Neural cell (in vitro differentiated cells): ENCODE measurements around the gene UBL3. TPM values are rescaled to one million over a fixed set of nuclear protein-coding genes. Genes with fewer than 3 reads are reported as not detected.

Source experiments
- H2AFZ ChIP-seq: fragments of 200-600, 300-800 bp; sonication (generic), shearing (Covaris generic); 2 replicates; pipeline ENCODE4 v1.6.0; 2014; ENCODE audit warnings: low read depth, mild to moderate bottlenecking, antibody characterized with exemption, low read length, moderate library complexity
- H3F3A ChIP-seq: fragments of 200-600 bp; shearing (Covaris generic); 2 replicates; pipeline ENCODE4 v1.6.1; 2016; ENCODE audit warnings: mild to moderate bottlenecking, moderate library complexity, mixed read lengths, antibody characterized with exemption, low read length; ENCODE audit not compliant: insufficient read depth, poor library complexity, severe bottlenecking
- H3K27ac ChIP-seq: fragments of 200-600, 300-800 bp; sonication (generic), shearing (Covaris generic); 2 replicates; pipeline ENCODE4 v1.5.1; 2014; ENCODE audit warnings: mild to moderate bottlenecking, low read length, moderate library complexity
- H3K27me3 ChIP-seq: fragments of 300-800, 200-600 bp; sonication (generic), shearing (Covaris generic); 2 replicates; pipeline ENCODE4 v1.6.0; 2014; ENCODE audit warnings: mild to moderate bottlenecking, low read depth, low read length, moderate library complexity; ENCODE audit not compliant: insufficient read depth
- H3K36me3 ChIP-seq: fragments of 300-800, 200-600 bp; sonication (generic), shearing (Covaris generic); 2 replicates; pipeline ENCODE4 v1.5.1; 2014; ENCODE audit warnings: mild to moderate bottlenecking, antibody characterized with exemption, low read length, moderate library complexity; ENCODE audit not compliant: insufficient read depth
- H3K4me2 ChIP-seq: fragments of 300-800, 200-600 bp; sonication (generic), shearing (Covaris generic); 2 replicates; pipeline ENCODE4 v1.6.0; 2014; ENCODE audit warnings: mild to moderate bottlenecking, low read length
- H3K4me3 ChIP-seq: fragments of 300-800, 200-600 bp; sonication (generic), shearing (Covaris generic); 2 replicates; pipeline ENCODE4 v1.5.1; 2014; ENCODE audit warnings: mild to moderate bottlenecking, low read length, moderate library complexity
- H3K79me2 ChIP-seq: fragments of 200-600 bp; shearing (Covaris generic); replicated peaks from 2 replicates; pipeline ENCODE4 v1.6.0; 2014; ENCODE audit warnings: mild to moderate bottlenecking, low read length, moderate library complexity; ENCODE audit not compliant: insufficient read depth
- H3K9ac ChIP-seq: fragments of 300-800, 200-600 bp; sonication (generic), shearing (Covaris generic); 2 replicates; pipeline ENCODE4 v1.6.1; 2016; ENCODE audit warnings: mild to moderate bottlenecking, low read length, mixed read lengths
- H3K9me2 ChIP-seq: fragments of 200-600 bp; shearing (Covaris generic); 2 replicates; pipeline ENCODE4 v1.6.1; 2016; ENCODE audit warnings: mild to moderate bottlenecking, low read length, mixed read lengths; ENCODE audit not compliant: insufficient read depth
- H3K9me3 ChIP-seq: fragments of 200-600, 300-800 bp; sonication (generic), shearing (Covaris generic); 2 replicates; pipeline ENCODE4 v1.6.1; 2016; ENCODE audit warnings: mild to moderate bottlenecking, mixed run types, low read length, moderate library complexity, mixed read lengths
- H4K20me1 ChIP-seq: fragments of 200-600 bp; shearing (Covaris generic); 2 replicates; pipeline ENCODE4 v1.6.1; 2016; ENCODE audit warnings: mild to moderate bottlenecking, mixed run types; ENCODE audit not compliant: insufficient read depth
- CTCF ChIP-seq: fragments of 450-650 bp; IDR thresholded peaks from 2 replicates; pipeline ENCODE4 v1.5.1; 2014; ENCODE audit warnings: antibody characterized with exemption, mild to moderate bottlenecking, moderate library complexity; ENCODE audit not compliant: poor library complexity, severe bottlenecking
- EP300 ChIP-seq: fragments of 450-650 bp; conservative IDR thresholded peaks from 2 replicates; pipeline ENCODE4 v1.6.1; 2014; ENCODE audit warnings: antibody characterized with exemption, mild to moderate bottlenecking, moderate library complexity; ENCODE audit not compliant: poor library complexity, severe bottlenecking
- EZH2 ChIP-seq: fragments of 200-600, 300-800 bp; shearing (Covaris generic), sonication (generic); IDR thresholded peaks from 2 replicates; pipeline ENCODE4 v1.6.1; 2014; ENCODE audit warnings: antibody characterized with exemption, low read length, borderline replicate concordance, mild to moderate bottlenecking; ENCODE audit not compliant: insufficient read depth, poor library complexity, severe bottlenecking
- MXI1 ChIP-seq: fragments of 450-650 bp; conservative IDR thresholded peaks from 2 replicates; pipeline ENCODE4 v1.6.1; 2014; ENCODE audit warnings: antibody characterized with exemption, mild to moderate bottlenecking; ENCODE audit not compliant: poor library complexity, severe bottlenecking
- POLR2AphosphoS5 ChIP-seq: IDR thresholded peaks from 2 replicates; pipeline ENCODE4 v1.6.1; 2012
- RAD21 ChIP-seq: fragments of 450-650 bp; conservative IDR thresholded peaks from 2 replicates; pipeline ENCODE4 v1.6.1; 2014; ENCODE audit warnings: antibody characterized with exemption, mild to moderate bottlenecking, moderate library complexity
- SMC3 ChIP-seq: fragments of 450-650 bp; conservative IDR thresholded peaks from 2 replicates; pipeline ENCODE4 v1.6.1; 2014; ENCODE audit warnings: antibody characterized with exemption, mild to moderate bottlenecking, moderate library complexity; ENCODE audit not compliant: poor library complexity
- TAF1 ChIP-seq: IDR thresholded peaks from 2 replicates; pipeline ENCODE4 v1.6.1; 2012; ENCODE audit warnings: low read depth
- polyA plus RNA-seq: library from polyadenylated mRNA; depleted of rRNA; stranded (reverse); fragments of >200 nt; gene quantifications from 2 replicates; pipeline ENCODE4 v1.2.3, GENCODE V29; 2014
- TF ChIP-seq, protein P1 (sequence below): IDR thresholded peaks from 2 replicates; pipeline ENCODE4 v1.6.1; 2012; ENCODE audit warnings: borderline replicate concordance

The UBL3 gene
- polyA plus RNA-seq, 1 donor from 2014 or later = 35.8 TPM

DNA sequence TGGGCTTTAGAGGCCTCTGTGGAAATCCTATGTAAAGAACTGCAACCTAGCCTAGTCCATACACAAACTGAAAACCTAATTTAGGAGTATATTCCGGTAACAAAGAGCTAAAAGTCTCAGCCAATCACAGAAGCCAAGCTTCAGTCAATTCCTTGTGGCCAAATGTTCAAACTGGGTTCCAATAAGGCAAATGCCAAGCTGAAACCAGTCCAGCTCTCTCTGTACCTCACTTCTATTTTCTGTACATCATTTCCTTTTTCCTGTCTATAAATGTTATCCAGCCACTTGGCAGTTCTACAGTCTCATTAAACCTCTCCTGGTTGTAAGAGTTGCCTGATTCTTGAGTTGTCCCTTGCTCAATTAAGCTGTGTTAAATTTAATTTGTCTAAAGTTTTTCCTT is 31.7 kb upstream of the UBL3 start:
- Histone ChIP-seq H3K36me3 (no peaks in the 10 kb centered on the region), H4K20me1 (no peaks in the 10 kb centered on the region), H3F3A (no peaks in the 10 kb centered on the region), H3K27ac (no peak overlapping the region), H3K4me2 (no peak overlapping the region), H2AFZ (no peak overlapping the region), H3K9me2 (no peaks in the 10 kb centered on the region), H3K4me3 (no peak overlapping the region), H3K9ac (no peak overlapping the region), H3K9me3 (no peaks in the 10 kb centered on the region), H3K79me2 (no peaks in the 10 kb centered on the region), H3K27me3 (no peaks in the 10 kb centered on the region)
- TF ChIP-seq RAD21 = no peak
- no peak for TF ChIP-seq SMC3

- H3K79me2 ChIP-seq = no peaks in the 10 kb centered on the region
- H2AFZ ChIP-seq = no peak overlapping the region
- no peaks in the 10 kb centered on the region for H3K36me3 ChIP-seq
- no peak overlapping the region for H3K27ac ChIP-seq
- no peaks in the 10 kb centered on the region for H3K9me3 ChIP-seq
- H3K4me3 ChIP-seq = no peak overlapping the region
- no peak for TF ChIP-seq RAD21
- no peak for TF ChIP-seq SMC3
- no peak for TF ChIP-seq EP300
- no peak for TF ChIP-seq EZH2
- no peak for TF ChIP-seq MXI1
- no peak for TF ChIP-seq CTCF
- TF ChIP-seq, protein P1, sequence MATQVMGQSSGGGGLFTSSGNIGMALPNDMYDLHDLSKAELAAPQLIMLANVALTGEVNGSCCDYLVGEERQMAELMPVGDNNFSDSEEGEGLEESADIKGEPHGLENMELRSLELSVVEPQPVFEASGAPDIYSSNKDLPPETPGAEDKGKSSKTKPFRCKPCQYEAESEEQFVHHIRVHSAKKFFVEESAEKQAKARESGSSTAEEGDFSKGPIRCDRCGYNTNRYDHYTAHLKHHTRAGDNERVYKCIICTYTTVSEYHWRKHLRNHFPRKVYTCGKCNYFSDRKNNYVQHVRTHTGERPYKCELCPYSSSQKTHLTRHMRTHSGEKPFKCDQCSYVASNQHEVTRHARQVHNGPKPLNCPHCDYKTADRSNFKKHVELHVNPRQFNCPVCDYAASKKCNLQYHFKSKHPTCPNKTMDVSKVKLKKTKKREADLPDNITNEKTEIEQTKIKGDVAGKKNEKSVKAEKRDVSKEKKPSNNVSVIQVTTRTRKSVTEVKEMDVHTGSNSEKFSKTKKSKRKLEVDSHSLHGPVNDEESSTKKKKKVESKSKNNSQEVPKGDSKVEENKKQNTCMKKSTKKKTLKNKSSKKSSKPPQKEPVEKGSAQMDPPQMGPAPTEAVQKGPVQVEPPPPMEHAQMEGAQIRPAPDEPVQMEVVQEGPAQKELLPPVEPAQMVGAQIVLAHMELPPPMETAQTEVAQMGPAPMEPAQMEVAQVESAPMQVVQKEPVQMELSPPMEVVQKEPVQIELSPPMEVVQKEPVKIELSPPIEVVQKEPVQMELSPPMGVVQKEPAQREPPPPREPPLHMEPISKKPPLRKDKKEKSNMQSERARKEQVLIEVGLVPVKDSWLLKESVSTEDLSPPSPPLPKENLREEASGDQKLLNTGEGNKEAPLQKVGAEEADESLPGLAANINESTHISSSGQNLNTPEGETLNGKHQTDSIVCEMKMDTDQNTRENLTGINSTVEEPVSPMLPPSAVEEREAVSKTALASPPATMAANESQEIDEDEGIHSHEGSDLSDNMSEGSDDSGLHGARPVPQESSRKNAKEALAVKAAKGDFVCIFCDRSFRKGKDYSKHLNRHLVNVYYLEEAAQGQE = no peak
- TF ChIP-seq TAF1 = no peak
- no peak for TF ChIP-seq POLR2AphosphoS5
- H3K9me2 ChIP-seq = no peaks in the 10 kb centered on the region
- H3F3A ChIP-seq = no peaks in the 10 kb centered on the region
- no peaks in the 10 kb centered on the region for H3K27me3 ChIP-seq
- H4K20me1 ChIP-seq = no peaks in the 10 kb centered on the region
- H3K4me2 ChIP-seq = no peak overlapping the region
- no peak overlapping the region for H3K9ac ChIP-seq
These were observed 27.7 kb upstream of the UBL3 start for GRCh38 chr13:29878101-29878500.
